Testis (tissue), 3 donors: ENCODE data around the gene AFM. TPM values are rescaled to one million over a fixed set of nuclear protein-coding genes. Genes with fewer than 3 reads are reported as not detected.

Source experiments
- DNase-seq: peaks from one replicate; pipeline ENCODE4 v3.0.0-alpha.2; 2019
- H3K27ac ChIP-seq, 2 donors: fragments of 200-600 bp; sonication (generic); one replicate each; pipeline ENCODE4 v1.5.1; 2019
- H3K27me3 ChIP-seq: fragments of 200-600 bp; sonication (generic); one replicate; pipeline ENCODE4 v1.5.1; 2019
- H3K36me3 ChIP-seq: fragments of 200-600 bp; sonication (generic); one replicate; pipeline ENCODE4 v1.5.1; 2017; ENCODE audit warnings: low read depth; ENCODE audit errors: missing control alignments
- H3K4me1 ChIP-seq: fragments of 200-600 bp; sonication (generic); one replicate; pipeline ENCODE4 v1.5.1; 2019
- H3K4me3 ChIP-seq, 2 donors: fragments of 200-600 bp; sonication (generic); one replicate each; pipeline ENCODE4 v1.5.1; 2017 to 2019
- H3K9me3 ChIP-seq: fragments of 200-600 bp; sonication (generic); one replicate; pipeline ENCODE4 v1.5.1; 2017
- CTCF ChIP-seq, 3 experiments: fragments of 450-650 bp in 2 of 3; fragments of 200-600 bp in 1 of 3; sonication (generic) in 1 of 3; IDR thresholded peaks; one replicate each; pipeline ENCODE4 v1.5.1; 2016 to 2019; ENCODE audit warnings: antibody characterized with exemption in 3 of 3, mild to moderate bottlenecking in 2 of 3, moderate library complexity in 1 of 3
- POLR2A ChIP-seq: fragments of 450-650 bp; IDR thresholded peaks from one replicate; pipeline ENCODE4 v1.6.1; 2017; ENCODE audit warnings: antibody characterized with exemption, mild to moderate bottlenecking, moderate library complexity
- WGBS, 2 donors: methylation state at CpG; one replicate each; pipeline ENCODE4 v1.1.5; 2018; 5-methylcytosine and 5-hydroxymethylcytosine counted together
- intact Hi-C: fragments of 100-400 bp; cut with DNase I; formaldehyde crosslinking; loops from one replicate; pipeline ENCODE4 v1.15.1; 2023; ENCODE audit warnings: low total_unique reads
- polyA plus RNA-seq: library from polyadenylated mRNA; stranded (reverse); fragments of 350-450 nt; fragmentation: Illumina TruSeq; extraction: RNeasy Lipid Tissue Mini Kit (QIAGEN cat#74804); gene quantifications from one replicate; pipeline ENCODE4 v1.2.3, GENCODE V29; 2014; ENCODE audit warnings: low read depth, low replicate concordance; ENCODE audit not compliant: insufficient read depth
- total RNA-seq, 2 donors: library from RNA; depleted of rRNA; stranded (reverse); fragments of >200 nt; gene quantifications; one replicate each; pipeline ENCODE4 v1.2.3, GENCODE V29; 2016

Gene AFM
- total and polyA plus RNA-seq, 3 donors from 2014 or later = 0.19 to 0.20 TPM; not detected in 1

- intact Hi-C loops = no loop called here
- H3K4me1 ChIP-seq = no peaks in the 10 kb centered on the region
- H3K9me3 ChIP-seq = no peaks in the 10 kb centered on the region
- H3K27ac ChIP-seq = no peak overlapping the region
- no peaks in the 10 kb centered on the region for H3K27me3 ChIP-seq
- 85 to 88% methylated on average over 1 of the region's 1 CpG for WGBS, 2 donors
- no peak for DNase-seq
- H3K4me3 ChIP-seq = no peak overlapping the region
- no peaks in the 10 kb centered on the region for H3K36me3 ChIP-seq
- TF ChIP-seq CTCF (IDR thresholded peaks at IDR 0.05) = no peak
- TF ChIP-seq POLR2A = no peak
These were observed 10.8 kb upstream of the AFM start for GRCh38 chr4:73470728-73471127.

- WGBS, 2 donors = 52 to 72% methylated on average over 7 to 11 of the region's 11 CpGs
- Histone ChIP-seq H3K9me3 (no peaks in the 10 kb centered on the region), H3K27ac (no peak overlapping the region), H3K4me3 (no peak overlapping the region), H3K27me3 (no peaks in the 10 kb centered on the region), H3K4me1 (no peaks in the 10 kb centered on the region), H3K36me3 (no peaks in the 10 kb centered on the region)
- TF ChIP-seq CTCF (IDR thresholded peaks at IDR 0.05) = no peak
- TF ChIP-seq POLR2A = no peak
- DNase-seq = no peak
- intact Hi-C loops = no loop called here
These were observed 4.4 kb upstream of the AFM start for GRCh38 chr4:73477176-73477575.

GRCh38 chr4:73479323-73479722 lies 2.2 kb upstream of the AFM start:
- intact Hi-C loops = no loop called here
- no peaks in the 10 kb centered on the region for H3K9me3 ChIP-seq
- H3K27ac ChIP-seq = no peak overlapping the region
- no peak overlapping the region for H3K4me3 ChIP-seq
- H3K36me3 ChIP-seq = no peaks in the 10 kb centered on the region
- WGBS, 2 donors = 72 to 91% methylated on average over 1 of the region's 1 CpG
- no peak for DNase-seq
- no peaks in the 10 kb centered on the region for H3K4me1 ChIP-seq
- TF ChIP-seq CTCF (IDR thresholded peaks at IDR 0.05) = no peak
- TF ChIP-seq POLR2A = no peak
- H3K27me3 ChIP-seq = no peaks in the 10 kb centered on the region

GRCh38 chr4:73485085-73485484 lies 3.5 kb downstream of the AFM start:
- no peak overlapping the region for H3K27ac ChIP-seq
- intact Hi-C loops = no loop called here
- DNase-seq = no peak
- no peaks in the 10 kb centered on the region for H3K27me3 ChIP-seq
- H3K4me1 ChIP-seq = no peaks in the 10 kb centered on the region
- H3K4me3 ChIP-seq = no peak overlapping the region
- H3K36me3 ChIP-seq = no peaks in the 10 kb centered on the region
- H3K9me3 ChIP-seq = no peaks in the 10 kb centered on the region
- no peak for TF ChIP-seq POLR2A
- no peak for TF ChIP-seq CTCF (IDR thresholded peaks at IDR 0.05)

GRCh38 chr4:73485596-73485995 lies 4.1 kb downstream of the AFM start:
- Histone ChIP-seq H3K27ac (no peak overlapping the region), H3K27me3 (no peaks in the 10 kb centered on the region), H3K4me1 (no peaks in the 10 kb centered on the region), H3K4me3 (no peak overlapping the region), H3K9me3 (no peaks in the 10 kb centered on the region), H3K36me3 (no peaks in the 10 kb centered on the region)
- no peak for TF ChIP-seq POLR2A
- TF ChIP-seq CTCF (IDR thresholded peaks at IDR 0.05) = no peak
- no peak for DNase-seq
- intact Hi-C loops = no loop called here
